Lung microvascular endothelial cell (primary cell): Measurements from ENCODE around the gene UXS1. TPM values are rescaled to one million over a fixed set of nuclear protein-coding genes. Genes with fewer than 3 reads are reported as not detected.
A peak's percentile ranks its signal among the peaks of the same experiment; 100 is the strongest.
"Not testable (repeated sequence)": the region's sequence is repeated elsewhere in the genome, so short reads cannot be mapped to it uniquely, and the experiment has no call there.

Experiments used
- DNase-seq, 2 donors: peaks; one replicate each; pipeline versions ENCODE4 v3.0.0 to v3.0.0-alpha.2; 2010; ENCODE audit warnings: low read depth in 2 of 2
- total RNA-seq: library from RNA; depleted of rRNA; stranded (reverse); fragments of >200 nt; gene quantifications from 2 replicates; pipeline ENCODE4 v1.2.1, GENCODE V29; 2014

The UXS1 gene
- 19.2 and 28.0 TPM in 2 replicates for total RNA-seq

GRCh38 chr2:106193977-106194778 is at the start of gene UXS1:
UXS1 (minus strand) TSS chr2:106194301; CDS start chr2:106194241, 60 bp downstream.
- peak; percentile 98 for DNase-seq

GRCh38 chr2:106239491-106239890 is 45.4 kb upstream of the UXS1 start:
- DNase-seq: not testable (repeated sequence)

GRCh38 chr2:106235392-106235791 is 41.3 kb upstream of the UXS1 start:
- DNase-seq: not testable (repeated sequence)

- no peak for DNase-seq
Measured at GRCh38 chr2:106233350-106233706, 39.2 kb upstream of the UXS1 start.

- no peak for DNase-seq
Measured at GRCh38 chr2:106232638-106233349, 38.7 kb upstream of the UXS1 start.

- DNase-seq: no peak
Measured at GRCh38 chr2:106223347-106223746, 29.2 kb upstream of the UXS1 start.

GRCh38 chr2:106222057-106222456 is 28.0 kb upstream of the UXS1 start:
- DNase-seq: not testable (repeated sequence)

- no peak for DNase-seq
Measured at GRCh38 chr2:106219813-106220212, 25.7 kb upstream of the UXS1 start.

- not testable (repeated sequence) for DNase-seq
Measured at GRCh38 chr2:106219157-106219556, 25.1 kb upstream of the UXS1 start.

GRCh38 chr2:106208874-106209273 is 14.8 kb upstream of the UXS1 start:
- DNase-seq: no peak

GRCh38 chr2:106208399-106208798 is 14.3 kb upstream of the UXS1 start:
- no peak for DNase-seq

- no peak for DNase-seq
Measured at GRCh38 chr2:106207246-106207645, 13.1 kb upstream of the UXS1 start.

GRCh38 chr2:106205488-106205887 is 11.4 kb upstream of the UXS1 start:
- no peak for DNase-seq

GRCh38 chr2:106204551-106204950 is 10.4 kb upstream of the UXS1 start:
- DNase-seq: not testable (repeated sequence)

GRCh38 chr2:106201661-106202060 is 7.6 kb upstream of the UXS1 start:
- DNase-seq: no peak

- peak; percentile 54 to 81 for DNase-seq
Measured at GRCh38 chr2:106197878-106198277, 3.8 kb upstream of the UXS1 start.

GRCh38 chr2:106195981-106196380 is 1.9 kb upstream of the UXS1 start:
- DNase-seq: no peak

- no peak for DNase-seq
Measured at GRCh38 chr2:106195456-106195855, 1.4 kb upstream of the UXS1 start.

- DNase-seq: peak in 1 of 2 donors; percentile 18
Measured at GRCh38 chr2:106193690-106193976, 468 bp downstream of the UXS1 start.

- peak; percentile 41 to 76 for DNase-seq
Measured at GRCh38 chr2:106192752-106193689, 1.1 kb downstream of the UXS1 start.

GRCh38 chr2:106191511-106192016 is 2.5 kb downstream of the UXS1 start:
- no peak for DNase-seq
